Suppressor macrophage treated with lipopolysaccharide for 4 hours (primary cell): ENCODE data around the gene FOXC2.

ENCODE experiments used
- DNase-seq: peaks from one replicate; pipeline ENCODE4 v3.0.0-alpha.2; 2020

FOXC2 gene

DNA sequence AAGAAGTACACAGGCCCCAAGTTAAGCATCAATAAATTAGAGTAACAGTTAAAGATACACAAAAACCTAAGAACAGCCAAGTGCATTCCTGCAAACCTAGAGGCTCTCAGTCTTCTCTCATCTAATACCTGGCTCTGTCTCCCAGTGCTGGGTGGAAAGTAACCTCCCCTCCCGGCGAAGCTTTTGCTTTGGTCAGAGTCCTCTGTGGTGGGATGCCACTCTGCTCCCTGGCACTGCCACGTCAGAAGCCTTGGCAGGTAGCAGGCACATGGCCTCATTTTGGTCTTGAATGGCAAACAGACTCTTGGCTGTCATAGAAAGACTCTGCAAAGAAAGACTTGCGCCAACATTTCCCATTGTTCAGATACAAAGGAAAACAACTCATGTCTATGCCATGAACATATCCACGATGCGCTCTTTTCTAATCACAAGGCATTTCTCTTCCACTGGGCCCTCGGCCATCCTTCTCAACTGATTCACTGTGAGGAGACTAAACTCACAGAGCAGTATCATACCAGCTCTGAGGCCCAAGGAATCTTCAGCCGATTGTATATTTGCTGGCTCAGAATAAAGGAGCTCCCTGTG is 32.8 kb upstream of the FOXC2 start:
- no peak for DNase-seq

GRCh38 chr16:86534779-86535615 is 31.6 kb upstream of the FOXC2 start:
- no peak for DNase-seq

- DNase-seq = no peak
These were observed 30.0 kb upstream of the FOXC2 start for GRCh38 chr16:86536621-86537020.

DNA sequence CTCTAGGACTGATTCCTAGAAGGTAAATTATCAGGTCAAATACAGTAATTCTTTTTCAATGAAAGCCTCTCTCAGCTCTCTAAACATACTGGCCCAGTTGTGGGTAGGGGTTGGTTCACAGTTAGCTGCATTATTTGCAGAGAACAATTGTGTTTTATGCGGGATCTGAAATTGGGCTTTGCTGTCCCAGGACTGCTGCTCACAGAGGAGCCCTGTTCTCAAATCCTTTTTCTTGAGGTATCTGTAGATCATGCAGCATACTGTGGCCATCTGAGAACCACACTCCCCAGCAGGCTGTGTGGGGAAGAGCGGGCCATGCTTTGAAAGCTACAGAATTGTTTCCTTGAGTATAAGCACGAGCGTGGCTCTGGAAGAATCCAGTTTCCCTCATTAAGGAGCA is 29.1 kb upstream of the FOXC2 start:
- no peak for DNase-seq

DNA sequence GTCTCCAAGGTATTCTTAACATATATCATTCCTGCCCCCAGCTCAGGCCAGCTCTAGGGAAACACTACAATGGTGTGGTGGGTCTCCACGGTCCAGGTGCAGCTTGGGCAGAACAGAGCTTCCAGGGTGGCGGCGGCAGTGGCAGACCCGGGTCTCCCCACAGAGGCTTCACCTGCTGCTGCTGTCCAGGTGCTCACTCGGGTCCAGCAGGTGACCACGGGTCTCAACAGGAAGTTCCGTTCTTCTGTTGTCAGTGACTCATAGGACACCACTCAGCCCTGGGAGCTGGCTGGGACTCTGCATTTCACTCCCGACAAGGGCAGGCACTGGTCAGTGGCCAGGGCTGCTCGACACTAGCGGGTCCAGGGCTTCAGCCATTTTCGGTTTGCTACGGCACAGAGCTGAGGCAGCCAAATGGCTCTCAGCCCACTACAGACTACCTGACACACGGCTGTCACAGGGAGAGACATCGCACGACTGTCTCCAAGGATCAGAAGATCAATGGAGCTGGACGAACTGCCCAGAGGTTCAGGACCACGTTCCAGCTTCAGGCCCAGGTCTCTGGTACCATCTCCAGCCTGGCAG is 28.3 kb upstream of the FOXC2 start:
- DNase-seq = no peak

DNA sequence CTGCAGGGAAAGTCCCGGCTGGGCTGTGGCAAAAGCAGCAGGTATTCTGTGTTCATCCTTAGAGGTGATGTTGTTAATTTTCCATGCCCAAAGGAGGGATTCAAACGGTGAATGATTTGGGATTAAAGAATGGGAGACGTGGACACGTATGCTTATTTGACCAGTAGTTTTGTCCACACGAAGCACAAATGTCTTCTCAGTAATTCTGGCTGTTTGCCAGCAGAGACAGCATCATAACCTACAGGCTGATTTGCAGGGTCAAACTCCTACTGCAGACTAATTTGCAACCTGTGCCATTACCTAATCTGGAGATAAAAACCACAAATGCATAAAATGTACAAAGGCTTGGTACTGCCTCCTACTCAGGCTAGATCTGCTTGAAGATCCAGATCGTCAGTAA is 25.7 kb upstream of the FOXC2 start:
- no peak for DNase-seq

DNA sequence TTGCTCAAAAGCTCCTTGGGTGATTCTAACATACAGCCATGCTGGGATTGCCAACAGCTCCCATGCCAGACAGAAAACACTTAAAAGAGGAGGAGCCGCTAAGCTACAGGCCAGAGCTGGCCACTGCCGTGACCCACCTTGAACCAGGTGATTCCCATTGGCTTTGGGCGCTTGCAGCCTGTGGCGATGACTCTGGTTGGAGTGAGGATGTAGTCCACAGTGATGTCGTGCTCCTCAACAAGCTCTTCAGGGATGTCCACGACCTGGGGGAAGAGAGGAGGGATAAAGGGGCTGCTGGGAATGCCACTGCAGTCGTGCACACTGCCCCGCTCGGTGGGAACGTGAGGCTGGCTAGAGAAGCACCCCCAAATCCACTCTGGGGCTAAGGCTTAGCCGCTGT is 25.1 kb upstream of the FOXC2 start:
- no peak for DNase-seq

- no peak for DNase-seq
These were observed 23.6 kb upstream of the FOXC2 start for GRCh38 chr16:86542756-86543750.

DNA sequence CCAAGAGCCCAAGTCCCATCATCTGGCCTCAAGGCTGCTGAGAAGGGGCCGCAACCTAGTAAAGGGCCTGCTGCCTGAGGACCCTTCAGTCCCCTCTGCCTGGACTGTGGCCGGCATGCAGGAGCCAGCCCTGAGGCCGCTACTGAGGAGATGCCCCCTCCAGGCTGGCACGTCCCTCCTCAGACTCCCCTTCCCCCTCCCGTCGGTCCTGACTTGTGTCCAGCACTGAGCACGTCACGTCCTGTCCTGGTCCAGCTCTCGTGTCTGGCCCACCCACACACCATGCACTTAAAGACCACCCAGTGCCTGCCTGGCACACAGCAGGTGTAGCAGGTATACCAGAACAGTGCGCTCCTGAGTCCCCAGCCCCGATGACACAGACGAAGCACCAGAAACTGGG is 21.1 kb upstream of the FOXC2 start:
- no peak for DNase-seq

GRCh38 chr16:86545954-86546637 is 20.5 kb upstream of the FOXC2 start:
- DNase-seq = no peak

- no peak for DNase-seq
These were observed 20.0 kb upstream of the FOXC2 start for GRCh38 chr16:86546638-86547013.

DNA sequence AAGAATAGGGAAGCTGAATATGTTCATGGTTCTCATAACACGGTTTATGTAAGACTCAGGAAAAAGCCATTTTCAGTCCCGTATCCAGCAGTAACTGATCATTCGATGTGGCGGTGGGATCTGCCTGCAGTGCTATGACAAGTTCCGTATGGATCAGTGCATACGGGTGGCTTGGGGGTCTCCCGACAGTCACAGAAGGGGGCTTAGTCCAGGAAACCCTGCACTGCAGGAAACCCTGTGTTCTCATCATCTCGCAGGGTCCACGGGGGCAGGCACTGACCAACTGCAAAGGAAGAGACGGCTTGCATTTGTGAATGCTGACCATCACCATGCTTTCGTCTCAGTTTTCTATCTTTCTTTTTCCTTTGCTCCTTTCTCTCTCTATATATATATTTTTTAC is 19.3 kb upstream of the FOXC2 start:
- no peak for DNase-seq

- DNase-seq = no peak
These were observed 17.3 kb upstream of the FOXC2 start for GRCh38 chr16:86549076-86549892.

DNA sequence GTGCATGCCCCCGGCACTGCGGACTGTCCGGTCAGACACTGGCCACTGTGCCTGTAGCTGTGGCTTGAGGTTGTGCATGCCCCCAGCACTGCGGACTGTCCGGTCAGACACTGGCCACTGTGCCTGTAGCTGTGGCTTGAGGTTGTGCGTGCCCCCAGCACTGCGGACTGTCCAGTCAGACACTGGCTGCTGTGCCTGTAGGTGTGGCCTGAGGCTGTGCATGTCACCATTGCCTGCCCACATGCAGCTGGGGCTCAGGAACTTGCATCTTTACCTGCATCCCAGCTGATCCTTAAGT is 16.8 kb upstream of the FOXC2 start:
- no peak for DNase-seq

DNA sequence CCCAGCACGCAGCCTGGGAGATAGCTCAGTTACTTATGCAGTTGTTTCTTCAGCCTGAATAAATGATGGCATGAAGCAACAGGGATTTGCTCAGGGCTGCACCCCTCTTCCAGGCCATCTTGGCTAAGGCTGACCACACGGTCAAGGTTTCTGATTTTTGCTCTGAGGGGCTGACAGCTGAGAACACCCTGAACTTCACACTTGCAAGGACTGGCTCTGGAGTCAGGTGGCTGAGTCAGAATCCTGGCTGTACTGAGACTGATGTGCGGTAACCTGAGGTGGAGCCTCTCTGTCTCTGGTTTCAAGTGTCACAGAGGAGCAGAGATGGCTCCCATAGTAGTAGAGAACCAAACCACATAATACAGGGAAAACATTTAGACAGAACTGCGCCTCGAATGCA is 16.3 kb upstream of the FOXC2 start:
- DNase-seq = no peak

DNA sequence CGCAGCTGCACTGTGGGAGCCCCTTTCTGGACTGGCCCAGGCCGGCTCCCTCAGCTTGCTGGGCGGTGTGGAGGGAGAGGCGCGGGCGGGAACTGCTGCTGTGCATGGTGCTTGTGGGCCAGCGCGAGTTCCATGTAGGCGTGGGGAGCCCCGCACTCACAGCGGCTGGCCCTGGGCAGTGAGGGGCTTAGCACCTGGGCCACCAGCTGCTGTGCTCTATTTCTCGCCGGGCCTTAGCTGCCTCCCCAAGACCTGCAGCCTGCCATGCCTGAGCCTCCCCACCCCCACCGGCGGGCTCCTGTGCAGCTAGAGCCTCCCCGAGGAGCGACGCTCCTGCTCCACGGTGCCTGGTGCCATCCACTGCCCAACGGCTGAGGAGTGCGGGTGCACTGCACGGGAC is 13.3 kb upstream of the FOXC2 start:
- DNase-seq = no peak

DNA sequence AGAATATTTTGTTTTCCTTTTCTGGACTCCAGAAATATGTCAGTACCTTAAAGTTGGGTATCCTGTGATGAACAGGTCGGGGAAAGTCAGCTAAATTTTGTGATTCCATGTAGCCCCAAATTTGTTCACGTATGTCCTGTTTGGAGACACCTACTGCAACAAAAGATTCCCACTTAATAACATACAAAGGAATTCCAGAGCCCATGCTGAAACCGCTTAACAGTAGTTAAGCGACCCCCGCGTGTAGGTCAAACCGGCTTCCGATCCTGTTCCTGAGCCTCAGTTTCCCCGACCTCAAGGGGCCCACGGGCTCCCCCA is 12.1 kb upstream of the FOXC2 start:
- DNase-seq = no peak

DNA sequence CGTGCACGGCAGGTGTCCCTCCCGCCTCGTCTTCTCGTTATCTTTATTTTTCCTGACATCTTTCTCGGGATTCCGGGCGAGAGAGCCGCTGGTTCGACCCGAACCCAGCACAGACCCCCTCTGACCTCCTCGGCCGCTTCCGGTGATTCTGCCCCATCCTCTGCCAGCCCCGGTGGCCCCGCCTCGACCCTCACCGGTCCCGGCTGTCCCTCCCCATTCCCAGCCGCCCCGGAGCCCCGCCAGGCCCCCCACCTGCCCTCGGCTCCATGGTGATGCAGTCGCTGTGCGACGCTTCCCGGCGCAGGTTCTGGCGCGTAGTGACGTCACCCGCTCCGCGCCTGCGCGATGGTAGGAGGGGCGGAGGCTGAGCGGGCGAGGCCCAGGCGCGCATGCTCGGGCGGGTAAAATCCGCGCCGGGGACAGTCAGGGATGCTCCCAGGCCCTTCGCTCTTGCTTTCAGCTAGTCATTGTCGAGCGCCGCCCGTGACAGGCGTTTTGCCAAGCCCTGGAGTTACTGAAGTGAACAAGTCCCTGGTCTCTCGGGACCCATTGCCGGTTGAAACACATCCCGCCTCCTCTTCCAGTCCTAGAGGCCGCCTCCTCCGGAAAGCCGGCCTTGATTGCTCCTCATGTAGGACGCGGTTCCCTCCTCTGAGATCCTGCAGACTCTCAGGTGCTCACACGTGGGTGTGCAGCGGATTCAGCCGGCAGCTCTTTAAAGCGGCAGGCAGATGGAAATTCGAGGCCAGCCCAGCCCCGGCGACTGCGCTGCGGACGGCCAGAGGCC is 11.5 kb upstream of the FOXC2 start, which contains the start of gene MTHFSD:
Gene MTHFSD (minus strand): TSS at position 319 of the 787 bp plus-strand sequence. CDS start 51 bp downstream, at position 268.
- DNase-seq = peak; percentile 97

DNA sequence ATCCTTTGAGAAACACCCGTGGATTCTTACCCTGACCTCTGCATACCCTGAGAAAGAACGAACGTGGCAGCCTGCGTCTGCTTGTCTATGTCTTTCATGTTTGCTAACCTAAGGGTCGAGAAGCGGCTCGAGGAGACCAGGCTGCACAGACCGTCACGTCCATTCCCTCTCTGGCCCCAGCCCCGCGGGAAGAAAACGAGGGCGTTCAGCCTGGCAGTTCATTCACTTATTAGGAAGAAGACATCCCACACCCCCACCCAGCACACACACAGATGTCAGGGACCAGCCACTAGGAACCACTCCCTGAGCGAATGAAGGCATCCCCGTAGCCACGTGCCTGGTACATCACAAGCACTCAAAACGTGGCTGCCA is 10.9 kb upstream of the FOXC2 start:
- no peak for DNase-seq

DNA sequence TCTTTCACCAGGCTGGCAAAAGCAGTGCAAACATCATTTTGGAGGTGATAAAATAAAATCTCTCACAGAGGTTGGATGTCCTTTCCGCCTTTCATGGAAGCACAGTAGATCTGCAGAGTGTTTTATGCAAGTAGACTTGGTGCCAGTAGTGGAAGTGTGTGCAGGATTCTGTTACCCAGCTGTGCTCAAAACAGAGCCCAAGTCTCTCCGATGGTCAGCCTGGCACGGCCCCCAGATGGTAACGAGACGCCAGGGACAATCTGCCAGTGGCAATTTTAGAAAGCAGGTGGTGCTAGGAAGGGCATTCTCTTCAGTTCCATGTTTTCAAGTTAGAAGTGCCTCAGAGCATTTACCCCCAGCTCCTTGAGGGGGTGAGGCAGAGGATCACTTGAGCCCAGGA is 10.1 kb upstream of the FOXC2 start:
- DNase-seq = no peak

- no peak for DNase-seq
These were observed 9.0 kb upstream of the FOXC2 start for GRCh38 chr16:86557587-86557986.
